GM23338 (cell line): ENCODE measurements around the gene GPSM1.

Source experiments
- EZH2 ChIP-seq: fragments of 200-600 bp; sonication (generic); IDR thresholded peaks from one replicate; pipeline ENCODE4 v1.8.0; 2017; ENCODE audit warnings: antibody characterized with exemption, mild to moderate bottlenecking, low read depth; ENCODE audit not compliant: unreplicated experiment
- EZH2phosphoT487 ChIP-seq: fragments of 200-600 bp; sonication (generic); IDR thresholded peaks from one replicate; pipeline ENCODE4 v1.8.1; 2018; ENCODE audit warnings: antibody characterized with exemption; ENCODE audit not compliant: unreplicated experiment
- POLR2AphosphoS5 ChIP-seq: IDR thresholded peaks from 2 replicates; pipeline ENCODE4 v1.6.1; 2016; ENCODE audit warnings: antibody characterized with exemption, low read depth
- TF ChIP-seq, protein P1 (sequence below), 2 experiments: fragments of 200-600 bp in 1 of 2; sonication (generic) in 1 of 2; conservative IDR thresholded peaks; 2 replicates each; pipeline versions ENCODE4 v1.5.1 to v1.6.1; 2016 to 2017; ENCODE audit warnings: antibody characterized with exemption in 2 of 2, low read depth in 2 of 2, mild to moderate bottlenecking in 2 of 2, moderate library complexity in 1 of 2
- TF ChIP-seq, protein P2 (sequence below): IDR thresholded peaks from 2 replicates; pipeline ENCODE4 v1.6.1; 2016; ENCODE audit warnings: antibody characterized with exemption

GRCh38 chr9:136284311-136284710, 43.0 kb upstream of the GPSM1 start:
- TF ChIP-seq, protein P1, sequence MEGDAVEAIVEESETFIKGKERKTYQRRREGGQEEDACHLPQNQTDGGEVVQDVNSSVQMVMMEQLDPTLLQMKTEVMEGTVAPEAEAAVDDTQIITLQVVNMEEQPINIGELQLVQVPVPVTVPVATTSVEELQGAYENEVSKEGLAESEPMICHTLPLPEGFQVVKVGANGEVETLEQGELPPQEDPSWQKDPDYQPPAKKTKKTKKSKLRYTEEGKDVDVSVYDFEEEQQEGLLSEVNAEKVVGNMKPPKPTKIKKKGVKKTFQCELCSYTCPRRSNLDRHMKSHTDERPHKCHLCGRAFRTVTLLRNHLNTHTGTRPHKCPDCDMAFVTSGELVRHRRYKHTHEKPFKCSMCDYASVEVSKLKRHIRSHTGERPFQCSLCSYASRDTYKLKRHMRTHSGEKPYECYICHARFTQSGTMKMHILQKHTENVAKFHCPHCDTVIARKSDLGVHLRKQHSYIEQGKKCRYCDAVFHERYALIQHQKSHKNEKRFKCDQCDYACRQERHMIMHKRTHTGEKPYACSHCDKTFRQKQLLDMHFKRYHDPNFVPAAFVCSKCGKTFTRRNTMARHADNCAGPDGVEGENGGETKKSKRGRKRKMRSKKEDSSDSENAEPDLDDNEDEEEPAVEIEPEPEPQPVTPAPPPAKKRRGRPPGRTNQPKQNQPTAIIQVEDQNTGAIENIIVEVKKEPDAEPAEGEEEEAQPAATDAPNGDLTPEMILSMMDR (conservative IDR thresholded peaks at IDR 0.05; ENCODE audit: low read depth in 2 of 2), result no peak
- TF ChIP-seq EZH2phosphoT487, result no peak
- no peak for TF ChIP-seq EZH2
- TF ChIP-seq, protein P2, sequence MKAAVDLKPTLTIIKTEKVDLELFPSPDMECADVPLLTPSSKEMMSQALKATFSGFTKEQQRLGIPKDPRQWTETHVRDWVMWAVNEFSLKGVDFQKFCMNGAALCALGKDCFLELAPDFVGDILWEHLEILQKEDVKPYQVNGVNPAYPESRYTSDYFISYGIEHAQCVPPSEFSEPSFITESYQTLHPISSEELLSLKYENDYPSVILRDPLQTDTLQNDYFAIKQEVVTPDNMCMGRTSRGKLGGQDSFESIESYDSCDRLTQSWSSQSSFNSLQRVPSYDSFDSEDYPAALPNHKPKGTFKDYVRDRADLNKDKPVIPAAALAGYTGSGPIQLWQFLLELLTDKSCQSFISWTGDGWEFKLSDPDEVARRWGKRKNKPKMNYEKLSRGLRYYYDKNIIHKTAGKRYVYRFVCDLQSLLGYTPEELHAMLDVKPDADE, result no peak
- TF ChIP-seq POLR2AphosphoS5, result no peak
